SK-N-MC (cell line): ENCODE measurements around the gene TRMT6.

ENCODE experiments used
- FOXP2 ChIP-seq: optimal IDR thresholded peaks from 2 replicates; pipeline ENCODE3; 2011; ENCODE audit warnings: mild to moderate bottlenecking, moderate library complexity; ENCODE audit not compliant: insufficient read depth; ENCODE audit errors: extremely low read length, control extremely low read depth
- POLR2AphosphoS5 ChIP-seq: IDR thresholded peaks from 2 replicates; pipeline ENCODE4 v1.6.1; 2012; ENCODE audit warnings: mild to moderate bottlenecking, low read depth, low read length, borderline replicate concordance

DNA sequence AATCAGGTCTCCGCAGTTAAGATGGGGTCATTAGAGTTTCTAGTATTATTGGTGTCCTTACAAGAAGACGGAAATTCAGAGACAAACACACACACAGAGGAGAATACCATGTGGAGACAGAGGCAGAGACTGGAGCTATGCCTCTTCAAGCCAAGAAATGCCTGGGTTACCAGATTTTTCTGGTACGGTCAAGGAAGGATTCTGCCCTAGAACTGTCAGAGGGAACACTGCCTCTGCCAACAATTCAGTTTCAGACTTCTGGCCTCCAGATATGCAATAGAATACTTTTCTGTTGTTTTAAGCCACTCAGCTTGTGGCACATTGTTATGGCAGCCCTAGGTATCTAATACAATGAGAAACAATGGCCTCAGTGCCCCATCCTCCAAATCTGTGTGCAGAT lies 18.9 kb downstream of the TRMT6 start:
- no peak for TF ChIP-seq FOXP2
- no peak for TF ChIP-seq POLR2AphosphoS5
